IPS-18a (cell line): ENCODE data around the gene THSD7B.

Experiments
- H3K27ac ChIP-seq: one replicate; pipeline ENCODE4 v1.5.1; 2013; ENCODE audit warnings: low read length
- H3K27me3 ChIP-seq: one replicate; pipeline ENCODE4 v1.6.1; 2013; ENCODE audit warnings: mild to moderate bottlenecking, low read length; ENCODE audit not compliant: control insufficient read depth, insufficient read depth
- H3K36me3 ChIP-seq: one replicate; pipeline ENCODE4 v1.6.1; 2013; ENCODE audit warnings: low read depth, low read length; ENCODE audit not compliant: control insufficient read depth
- H3K4me1 ChIP-seq: one replicate; pipeline ENCODE4 v1.6.1; 2013; ENCODE audit warnings: low read depth, low read length; ENCODE audit not compliant: control insufficient read depth
- H3K4me3 ChIP-seq: one replicate; pipeline ENCODE4 v1.5.1; 2013; ENCODE audit warnings: low read length
- H3K9ac ChIP-seq: one replicate; pipeline ENCODE4 v1.6.1; 2013; ENCODE audit warnings: mild to moderate bottlenecking, low read length, moderate library complexity
- H3K9me3 ChIP-seq: one replicate; pipeline ENCODE4 v1.6.1; 2013; ENCODE audit warnings: low read depth, low read length; ENCODE audit not compliant: control insufficient read depth

Gene THSD7B

DNA sequence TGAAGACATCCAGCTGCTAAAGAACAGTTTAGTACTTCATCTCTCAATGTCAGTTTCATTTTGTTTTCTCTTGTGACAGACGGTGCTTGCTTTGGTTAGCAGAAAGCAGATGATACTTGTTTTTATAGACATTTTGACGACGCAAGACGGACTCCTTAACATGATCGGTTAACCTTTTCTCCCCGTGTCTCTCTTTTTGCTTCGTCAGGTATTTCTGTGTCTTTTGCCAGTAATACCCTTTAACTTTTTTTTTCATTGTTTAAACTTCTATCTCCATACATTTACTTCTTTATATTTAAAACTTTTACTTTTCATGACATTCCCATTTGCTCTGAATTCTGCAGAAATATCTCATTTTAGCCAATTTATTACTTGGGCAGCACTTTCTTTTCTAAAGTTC, 57.9 kb downstream of the THSD7B start:
- Histone ChIP-seq H3K27me3 (no peaks in the 10 kb centered on the region), H3K4me3 (no peak overlapping the region), H3K27ac (no peak overlapping the region), H3K36me3 (no peaks in the 10 kb centered on the region), H3K4me1 (peaks cover 7% of the 10 kb centered on the region), H3K9me3 (no peaks in the 10 kb centered on the region), H3K9ac (no peak overlapping the region)

DNA sequence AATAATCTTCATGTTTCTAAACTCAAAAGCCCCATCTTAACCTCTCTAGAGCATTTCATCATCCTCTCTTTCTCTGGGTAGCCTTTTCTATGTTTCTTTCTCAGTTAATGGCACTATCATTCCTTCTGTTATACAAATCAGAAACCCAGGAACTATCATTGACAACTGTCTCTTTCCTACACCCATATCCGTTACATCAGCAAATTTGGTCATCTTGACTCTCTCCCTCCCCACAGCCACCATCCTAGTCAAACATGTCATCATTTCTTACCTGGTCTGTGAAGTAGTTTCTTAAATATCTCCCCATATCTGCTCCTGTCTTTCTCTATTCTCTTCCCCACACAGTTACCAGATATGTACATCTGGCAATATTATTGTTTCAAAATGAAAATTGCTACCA, 62.8 kb downstream of the THSD7B start:
- no peaks in the 10 kb centered on the region for H3K36me3 ChIP-seq
- H3K27ac ChIP-seq = no peak overlapping the region
- H3K4me1 ChIP-seq = no peaks in the 10 kb centered on the region

DNA sequence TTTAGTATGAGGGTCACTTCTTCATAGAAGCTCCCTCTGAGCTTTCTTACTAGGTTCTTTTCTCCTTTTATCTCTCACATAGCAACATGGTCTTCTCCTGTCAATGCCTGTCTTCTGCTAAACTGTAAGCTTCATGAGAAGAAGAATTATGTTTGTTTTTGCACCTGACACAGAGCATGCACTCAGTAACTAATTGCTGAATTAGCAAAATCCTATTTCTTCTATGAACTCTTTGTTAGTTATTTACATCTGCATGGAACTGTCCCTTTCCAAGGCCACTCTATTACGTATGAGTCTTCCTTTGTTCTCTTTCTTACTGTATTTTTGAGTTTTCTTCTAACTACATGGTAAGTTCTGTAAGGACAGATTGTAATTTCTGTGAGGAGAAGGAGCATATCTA, 63.4 kb downstream of the THSD7B start:
- Histone ChIP-seq H3K4me3 (no peak overlapping the region), H3K27me3 (no peaks in the 10 kb centered on the region), H3K27ac (no peak overlapping the region), H3K9ac (no peak overlapping the region), H3K4me1 (no peaks in the 10 kb centered on the region), H3K36me3 (no peaks in the 10 kb centered on the region), H3K9me3 (no peaks in the 10 kb centered on the region)

More for the DNA sequence above, 62.8 kb downstream of the THSD7B start:
- Histone ChIP-seq H3K4me3 (no peak overlapping the region), H3K9ac (no peak overlapping the region), H3K9me3 (no peaks in the 10 kb centered on the region), H3K27me3 (no peaks in the 10 kb centered on the region)

GRCh38 chr2:136844546-136844945, 79.2 kb downstream of the THSD7B start:
- Histone ChIP-seq H3K36me3 (no peaks in the 10 kb centered on the region), H3K4me3 (no peak overlapping the region), H3K4me1 (no peaks in the 10 kb centered on the region), H3K9me3 (no peaks in the 10 kb centered on the region), H3K27ac (no peak overlapping the region), H3K9ac (no peak overlapping the region), H3K27me3 (no peaks in the 10 kb centered on the region)

GRCh38 chr2:136858656-136859055, 93.3 kb downstream of the THSD7B start:
- H3K36me3 ChIP-seq = no peaks in the 10 kb centered on the region
- H3K9ac ChIP-seq = no peak overlapping the region
- H3K27me3 ChIP-seq = no peaks in the 10 kb centered on the region
- H3K4me1 ChIP-seq = no peaks in the 10 kb centered on the region
- H3K9me3 ChIP-seq = no peaks in the 10 kb centered on the region
- no peak overlapping the region for H3K4me3 ChIP-seq
- H3K27ac ChIP-seq = no peak overlapping the region

DNA sequence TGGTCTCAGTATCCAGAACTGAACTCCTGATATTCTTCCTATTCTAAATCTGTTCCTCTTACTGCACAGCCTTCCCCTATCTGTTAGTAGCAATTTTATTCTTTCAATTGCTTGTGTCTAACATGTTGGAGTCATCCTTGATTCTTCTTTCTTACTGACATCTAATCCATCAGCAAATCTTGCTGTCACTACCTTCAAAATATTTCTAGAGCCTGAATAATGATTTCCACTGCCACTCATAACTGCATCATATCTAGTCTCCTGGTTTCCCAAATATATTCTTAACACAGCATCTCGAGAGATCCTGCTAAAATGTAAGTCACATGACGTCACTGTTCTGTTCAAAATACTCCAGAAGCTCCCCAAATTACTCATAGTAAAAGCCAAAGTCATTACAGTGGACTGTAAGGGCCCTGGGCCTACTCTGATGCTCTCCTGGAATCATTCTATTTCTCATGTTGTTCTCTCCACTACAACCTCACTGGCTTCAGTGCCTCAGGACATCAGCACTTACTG, 95.2 kb downstream of the THSD7B start:
- H3K36me3 ChIP-seq = no peaks in the 10 kb centered on the region

GRCh38 chr2:136863468-136863867, 98.1 kb downstream of the THSD7B start:
- no peaks in the 10 kb centered on the region for H3K27me3 ChIP-seq
- H3K27ac ChIP-seq = no peak overlapping the region
- no peak overlapping the region for H3K9ac ChIP-seq
- no peak overlapping the region for H3K4me3 ChIP-seq
- H3K36me3 ChIP-seq = no peaks in the 10 kb centered on the region
- H3K4me1 ChIP-seq = no peaks in the 10 kb centered on the region
- no peaks in the 10 kb centered on the region for H3K9me3 ChIP-seq

More for the DNA sequence above, 95.2 kb downstream of the THSD7B start:
- H3K9me3 ChIP-seq = no peaks in the 10 kb centered on the region
- H3K27me3 ChIP-seq = no peaks in the 10 kb centered on the region
- no peak overlapping the region for H3K4me3 ChIP-seq
- no peak overlapping the region for H3K9ac ChIP-seq
- H3K27ac ChIP-seq = no peak overlapping the region
- H3K4me1 ChIP-seq = no peaks in the 10 kb centered on the region

- no peaks in the 10 kb centered on the region for H3K36me3 ChIP-seq
- no peak overlapping the region for H3K27ac ChIP-seq
- H3K4me3 ChIP-seq = no peak overlapping the region
- no peaks in the 10 kb centered on the region for H3K4me1 ChIP-seq
- no peaks in the 10 kb centered on the region for H3K27me3 ChIP-seq
- no peak overlapping the region for H3K9ac ChIP-seq
- no peaks in the 10 kb centered on the region for H3K9me3 ChIP-seq
These were observed 98.5 kb downstream of the THSD7B start for GRCh38 chr2:136863874-136864273.

DNA sequence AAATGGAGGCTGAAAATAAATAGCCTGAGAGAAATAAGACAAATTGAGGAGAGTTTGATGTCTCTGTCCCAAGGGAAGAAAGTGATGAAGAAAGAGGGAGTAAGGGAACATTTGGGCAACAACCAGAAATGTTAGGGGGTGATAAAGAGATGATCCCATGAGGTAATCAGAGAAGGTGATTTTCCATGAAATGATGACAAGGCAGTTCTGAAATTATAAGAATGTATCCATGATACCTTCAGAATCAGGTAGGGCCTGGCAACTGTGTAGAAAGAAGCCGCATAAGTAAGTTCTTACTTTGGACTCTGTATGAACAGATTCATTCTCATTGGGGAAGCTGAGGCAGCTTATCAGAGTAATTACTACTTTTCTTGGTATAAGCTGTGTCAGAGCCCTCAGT, 106.1 kb downstream of the THSD7B start:
- H3K9me3 ChIP-seq = no peaks in the 10 kb centered on the region
- no peaks in the 10 kb centered on the region for H3K27me3 ChIP-seq
- H3K4me1 ChIP-seq = no peaks in the 10 kb centered on the region
- no peaks in the 10 kb centered on the region for H3K36me3 ChIP-seq
- no peak overlapping the region for H3K27ac ChIP-seq
- H3K4me3 ChIP-seq = no peak overlapping the region
- H3K9ac ChIP-seq = no peak overlapping the region

DNA sequence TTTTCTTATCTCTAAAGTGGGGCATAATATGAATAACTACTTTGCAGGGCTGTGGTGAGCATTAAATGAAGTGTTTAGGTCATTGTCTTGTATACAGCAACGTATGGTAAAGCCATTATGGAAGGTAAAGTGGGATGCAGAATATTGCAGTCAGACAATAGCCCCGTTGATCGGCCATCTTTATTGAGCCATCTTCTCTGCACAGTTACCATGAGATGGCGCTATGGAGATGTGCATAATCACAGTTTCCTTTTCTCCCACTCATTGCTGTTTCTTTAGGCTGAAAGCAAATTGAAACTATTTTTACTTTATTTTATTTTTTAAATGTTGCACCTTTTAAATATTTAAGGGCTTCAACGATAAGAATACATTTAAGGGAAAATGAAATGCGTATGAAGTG, 108.9 kb downstream of the THSD7B start:
- Histone ChIP-seq H3K36me3 (no peaks in the 10 kb centered on the region), H3K4me3 (no peak overlapping the region), H3K27ac (no peak overlapping the region), H3K27me3 (no peaks in the 10 kb centered on the region), H3K9me3 (no peaks in the 10 kb centered on the region), H3K9ac (no peak overlapping the region), H3K4me1 (no peaks in the 10 kb centered on the region)

- no peak overlapping the region for H3K27ac ChIP-seq
- no peaks in the 10 kb centered on the region for H3K4me1 ChIP-seq
- H3K4me3 ChIP-seq = no peak overlapping the region
- H3K9me3 ChIP-seq = no peaks in the 10 kb centered on the region
- H3K36me3 ChIP-seq = no peaks in the 10 kb centered on the region
- no peaks in the 10 kb centered on the region for H3K27me3 ChIP-seq
- H3K9ac ChIP-seq = no peak overlapping the region
These were observed 125.8 kb downstream of the THSD7B start for GRCh38 chr2:136891100-136891499.

- Histone ChIP-seq H3K27me3 (no peaks in the 10 kb centered on the region), H3K4me3 (no peak overlapping the region), H3K36me3 (no peaks in the 10 kb centered on the region), H3K9me3 (no peaks in the 10 kb centered on the region), H3K9ac (no peak overlapping the region), H3K4me1 (no peaks in the 10 kb centered on the region), H3K27ac (no peak overlapping the region)
These were observed 128.8 kb downstream of the THSD7B start for GRCh38 chr2:136894007-136894634.
